ENCODE results near the gene KRT78.

The KRT78 gene

GRCh38 chr12:52839436-52840105 lies 9.2 kb downstream of the KRT78 start:
- DNase-seq (ENCODE audit: low read depth in 1 of 2, low spot score in 1 of 2) = no peak

GRCh38 chr12:52838609-52839435 lies 10.0 kb downstream of the KRT78 start:
- no peak for DNase-seq (ENCODE audit: low read depth in 1 of 2, low spot score in 1 of 2)

- DNase-seq (ENCODE audit: low read depth in 1 of 2, low spot score in 1 of 2) = no peak
These were observed 10.8 kb downstream of the KRT78 start for GRCh38 chr12:52837781-52838608.

- DNase-seq (ENCODE audit: low read depth in 1 of 2, low spot score in 1 of 2) = no peak
These were observed 11.4 kb downstream of the KRT78 start for GRCh38 chr12:52837413-52837741.

GRCh38 chr12:52836491-52837412 lies 12.0 kb downstream of the KRT78 start:
- no peak for DNase-seq (ENCODE audit: low read depth in 1 of 2, low spot score in 1 of 2)

GRCh38 chr12:52836042-52836466 lies 12.7 kb downstream of the KRT78 start:
- peak in 1 of 2 donors; percentile 9 for DNase-seq (ENCODE audit: low read depth in 1 of 2, low spot score in 1 of 2)

- no peak for DNase-seq (ENCODE audit: low read depth in 1 of 2, low spot score in 1 of 2)
These were observed 13.3 kb downstream of the KRT78 start for GRCh38 chr12:52835271-52836041.

GRCh38 chr12:52834727-52835001 lies 14.1 kb downstream of the KRT78 start:
- no peak for DNase-seq (ENCODE audit: low read depth in 1 of 2, low spot score in 1 of 2)

GRCh38 chr12:52833922-52834726 lies 14.7 kb downstream of the KRT78 start, which contains the start of gene KRT79:
Gene KRT79, minus strand, starts transcription at chr12:52834311. Its CDS starts 51 bp downstream, at chr12:52834260.
- no peak for DNase-seq (ENCODE audit: low read depth in 1 of 2, low spot score in 1 of 2)

- no peak for DNase-seq (ENCODE audit: low read depth in 1 of 2, low spot score in 1 of 2)
These were observed 15.5 kb downstream of the KRT78 start for GRCh38 chr12:52832985-52833905.

GRCh38 chr12:52832451-52832850 lies 16.3 kb downstream of the KRT78 start:
- DNase-seq (ENCODE audit: low read depth in 1 of 2, low spot score in 1 of 2) = no peak

GRCh38 chr12:52831251-52831650 lies 17.5 kb downstream of the KRT78 start:
- no peak for DNase-seq (ENCODE audit: low read depth in 1 of 2, low spot score in 1 of 2)

- no peak for DNase-seq (ENCODE audit: low read depth in 1 of 2, low spot score in 1 of 2)
These were observed 18.6 kb downstream of the KRT78 start for GRCh38 chr12:52829986-52830770.

GRCh38 chr12:52828591-52829021 lies 20.2 kb downstream of the KRT78 start:
- no peak for DNase-seq (ENCODE audit: low read depth in 1 of 2, low spot score in 1 of 2)

- DNase-seq (ENCODE audit: low read depth in 1 of 2, low spot score in 1 of 2) = no peak
These were observed 20.6 kb downstream of the KRT78 start for GRCh38 chr12:52828156-52828555.

GRCh38 chr12:52827499-52828090 lies 21.2 kb downstream of the KRT78 start:
- no peak for DNase-seq (ENCODE audit: low read depth in 1 of 2, low spot score in 1 of 2)

All from activated T-helper 1 cell treated with anti-CD3 and anti-CD28 coated beads, Interleukin-2, amount 50 U/mL, for 16 hours (primary cell).